ENCODE data around the gene FIG4. TPM values are rescaled to one million over a fixed set of nuclear protein-coding genes. Genes with fewer than 3 reads are reported as not detected.

FIG4 gene
- total RNA-seq, 4 donors from 2014 or later: 9.4 to 18.1 (median 13.2) TPM

GRCh38 chr6:109686566-109687265, 4.4 kb upstream of the FIG4 start:
- no peak for DNase-seq (ENCODE audit: low spot score)
- ATAC-seq (ENCODE audit: low FRiP score): no peak
- TF ChIP-seq, protein P1, sequence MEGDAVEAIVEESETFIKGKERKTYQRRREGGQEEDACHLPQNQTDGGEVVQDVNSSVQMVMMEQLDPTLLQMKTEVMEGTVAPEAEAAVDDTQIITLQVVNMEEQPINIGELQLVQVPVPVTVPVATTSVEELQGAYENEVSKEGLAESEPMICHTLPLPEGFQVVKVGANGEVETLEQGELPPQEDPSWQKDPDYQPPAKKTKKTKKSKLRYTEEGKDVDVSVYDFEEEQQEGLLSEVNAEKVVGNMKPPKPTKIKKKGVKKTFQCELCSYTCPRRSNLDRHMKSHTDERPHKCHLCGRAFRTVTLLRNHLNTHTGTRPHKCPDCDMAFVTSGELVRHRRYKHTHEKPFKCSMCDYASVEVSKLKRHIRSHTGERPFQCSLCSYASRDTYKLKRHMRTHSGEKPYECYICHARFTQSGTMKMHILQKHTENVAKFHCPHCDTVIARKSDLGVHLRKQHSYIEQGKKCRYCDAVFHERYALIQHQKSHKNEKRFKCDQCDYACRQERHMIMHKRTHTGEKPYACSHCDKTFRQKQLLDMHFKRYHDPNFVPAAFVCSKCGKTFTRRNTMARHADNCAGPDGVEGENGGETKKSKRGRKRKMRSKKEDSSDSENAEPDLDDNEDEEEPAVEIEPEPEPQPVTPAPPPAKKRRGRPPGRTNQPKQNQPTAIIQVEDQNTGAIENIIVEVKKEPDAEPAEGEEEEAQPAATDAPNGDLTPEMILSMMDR (IDR thresholded peaks at IDR 0.05): no peak

GRCh38 chr6:109687271-109687761, 3.8 kb upstream of the FIG4 start:
- no peak for DNase-seq (ENCODE audit: low spot score)
- TF ChIP-seq, protein P1 (IDR thresholded peaks at IDR 0.05): no peak
- no peak for ATAC-seq (ENCODE audit: low FRiP score)

- ATAC-seq (ENCODE audit: low FRiP score) (peak; percentile 49), DNase-seq (ENCODE audit: low spot score) (no peak)
- TF ChIP-seq, protein P1 (IDR thresholded peaks at IDR 0.05): no peak
These were observed 741 bp upstream of the FIG4 start for GRCh38 chr6:109690373-109690736.

- TF ChIP-seq, protein P1 (IDR thresholded peaks at IDR 0.05): no peak
- DNase-seq (ENCODE audit: low spot score): no peak
- no peak for ATAC-seq (ENCODE audit: low FRiP score)
These were observed 2.0 kb downstream of the FIG4 start for GRCh38 chr6:109693111-109693510.

GRCh38 chr6:109695468-109695867, 4.4 kb downstream of the FIG4 start:
- TF ChIP-seq, protein P1 (IDR thresholded peaks at IDR 0.05): no peak
- ATAC-seq (ENCODE audit: low FRiP score) (no peak), DNase-seq (ENCODE audit: low spot score) (no peak)

DNA sequence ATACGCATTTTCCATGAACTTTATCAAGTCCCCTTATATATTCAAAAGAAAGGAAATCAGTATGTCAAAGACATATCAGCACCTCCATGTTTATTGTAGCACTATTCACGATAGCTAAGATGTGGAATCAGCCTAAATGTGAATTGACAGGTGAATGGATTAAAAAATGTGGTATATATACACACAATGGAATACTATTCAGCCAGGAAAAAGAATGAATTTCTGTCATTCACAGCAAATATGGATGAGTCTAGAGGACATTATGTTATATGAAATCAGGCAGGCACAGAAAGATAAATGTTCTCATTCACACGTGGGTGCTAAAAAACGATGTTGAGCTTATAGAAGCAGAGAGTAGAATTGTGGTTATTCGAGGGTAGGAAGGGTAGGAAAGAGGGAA, 5.3 kb downstream of the FIG4 start:
- TF ChIP-seq, protein P1 (IDR thresholded peaks at IDR 0.05): no peak
- ATAC-seq (ENCODE audit: low FRiP score) (no peak), DNase-seq (ENCODE audit: low spot score) (no peak)

DNA sequence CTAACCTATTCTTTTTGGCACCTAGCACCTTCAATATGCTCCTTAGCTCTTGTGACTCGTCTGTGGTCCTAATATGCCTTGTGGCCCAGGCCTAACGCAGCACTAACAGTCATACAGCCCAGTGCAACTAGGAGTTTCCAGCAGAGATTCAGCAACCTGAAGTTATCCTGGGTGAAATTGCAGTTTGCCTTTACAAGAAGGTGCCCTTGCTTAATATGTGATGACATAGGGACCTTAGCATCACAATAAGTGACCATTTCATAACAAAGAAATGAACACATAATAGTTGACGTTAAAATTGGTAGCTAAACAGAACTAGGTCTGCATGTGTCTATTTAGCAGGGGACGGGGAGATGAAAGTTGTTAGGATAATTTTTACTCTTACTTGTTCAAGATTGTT, 10.1 kb downstream of the FIG4 start:
- no peak for DNase-seq (ENCODE audit: low spot score)
- ATAC-seq (ENCODE audit: low FRiP score): no peak
- TF ChIP-seq, protein P1 (IDR thresholded peaks at IDR 0.05): no peak
